Activated naive CD4-positive, alpha-beta T cell (primary cell): ENCODE measurements around the gene CHAF1B.

Experiments
- DNase-seq, 4 experiments: peaks; one replicate each; lab custom pipeline; 2025; lab: John Stamatoyannopoulos, UW

Gene CHAF1B

GRCh38 chr21:36428761-36429432 lies 43.7 kb downstream of the CHAF1B start:
- no peak for DNase-seq

DNA sequence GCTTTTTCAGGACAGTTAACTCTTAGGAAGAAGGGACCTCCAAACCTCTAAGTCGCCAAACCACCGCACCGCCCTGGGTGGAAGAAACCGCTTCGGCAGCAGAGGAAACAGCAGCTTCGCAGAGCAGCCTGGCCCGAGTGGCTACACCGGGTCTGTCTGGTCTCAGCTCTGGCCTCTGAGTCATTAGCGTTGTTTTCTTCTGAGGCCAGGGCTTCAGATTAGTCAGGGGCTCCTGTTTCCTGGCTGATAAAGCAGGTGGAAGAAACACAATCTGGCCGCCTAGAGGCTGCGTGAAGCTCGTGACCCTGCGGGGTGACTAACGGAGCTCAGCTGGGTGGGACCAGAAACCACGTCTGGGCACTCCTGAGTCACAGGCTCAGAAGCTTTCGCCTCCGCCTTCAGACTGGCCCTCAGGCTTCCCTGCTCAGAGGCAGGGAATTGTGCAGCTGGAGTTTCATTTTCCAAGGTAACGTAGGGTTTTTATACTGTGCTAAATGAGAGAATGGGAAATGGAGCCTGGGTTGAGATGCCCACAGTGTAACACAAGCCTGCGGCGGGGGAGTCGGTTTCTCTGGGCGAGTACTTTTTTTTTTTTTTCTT lies 44.9 kb downstream of the CHAF1B start:
- DNase-seq, result peak in 3 of 4 experiments; percentile 10 to 47 (median 46)

DNA sequence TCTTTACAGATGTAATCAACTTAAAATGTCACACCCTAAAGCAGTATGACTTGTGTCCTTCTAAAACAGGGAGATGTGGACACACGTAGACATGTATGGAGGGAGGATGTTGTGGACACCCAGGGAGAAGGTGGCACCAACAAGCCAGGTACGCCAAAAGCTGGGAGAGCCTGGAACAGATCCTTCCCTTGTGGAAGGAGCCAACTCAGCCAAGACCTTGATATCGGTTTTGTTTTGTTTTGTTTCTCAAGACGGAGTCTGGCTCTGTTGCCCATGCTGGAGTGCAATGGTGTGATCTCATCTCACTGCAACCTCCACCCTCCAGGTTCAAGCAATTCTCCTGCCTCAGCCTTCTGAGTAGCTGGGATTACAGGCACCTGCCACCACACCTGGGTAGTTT lies 45.6 kb downstream of the CHAF1B start:
- DNase-seq, result no peak

GRCh38 chr21:36431252-36431651 lies 46.1 kb downstream of the CHAF1B start:
- no peak for DNase-seq

- DNase-seq, result no peak
Observed at GRCh38 chr21:36433059-36433709, 48.0 kb downstream of the CHAF1B start.

GRCh38 chr21:36434144-36434543 lies 49.0 kb downstream of the CHAF1B start:
- no peak for DNase-seq

- DNase-seq, result no peak
Observed at GRCh38 chr21:36436829-36437744, 51.9 kb downstream of the CHAF1B start.

DNA sequence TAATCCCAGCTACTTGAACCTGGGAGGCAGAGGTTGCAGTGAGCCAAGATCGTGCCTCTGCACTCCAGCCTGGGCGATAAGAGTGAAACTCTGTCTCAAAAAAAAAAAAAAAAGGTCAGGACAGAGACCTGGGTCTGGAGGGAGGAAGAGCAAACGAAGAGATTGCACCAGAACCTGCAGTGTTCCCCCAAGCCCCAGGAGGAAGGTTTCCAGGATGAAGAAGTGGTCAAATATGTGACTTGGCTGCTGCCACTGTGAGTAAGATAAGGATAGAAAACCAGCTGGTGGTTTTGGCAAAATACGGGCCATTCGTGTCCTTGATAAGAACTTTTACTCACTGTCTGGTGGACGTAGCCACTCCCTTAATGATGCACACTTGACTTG lies 52.5 kb downstream of the CHAF1B start:
- no peak for DNase-seq

GRCh38 chr21:36441715-36442114 lies 56.5 kb downstream of the CHAF1B start:
- no peak for DNase-seq

- no peak for DNase-seq
Observed at GRCh38 chr21:36446301-36446700, 61.1 kb downstream of the CHAF1B start.

DNA sequence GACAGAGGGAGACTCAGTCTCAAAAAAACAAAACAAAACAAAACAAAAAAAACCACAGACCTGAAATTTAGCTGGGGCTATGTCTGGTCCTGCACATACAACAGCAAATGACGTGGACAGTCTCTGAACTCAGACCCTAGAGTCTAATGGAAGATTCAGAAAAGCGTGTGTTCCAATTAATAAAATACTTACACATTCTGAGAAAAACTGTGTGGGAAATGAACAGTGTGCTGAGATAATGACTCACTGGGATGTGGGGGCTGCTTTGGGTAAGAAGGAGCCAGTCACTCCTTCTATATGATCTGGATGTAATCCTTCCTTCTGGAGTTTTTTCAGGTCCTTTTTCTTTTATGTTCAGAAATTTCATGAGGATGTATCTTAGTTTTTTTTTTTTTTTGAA lies 65.3 kb downstream of the CHAF1B start:
- no peak for DNase-seq

DNA sequence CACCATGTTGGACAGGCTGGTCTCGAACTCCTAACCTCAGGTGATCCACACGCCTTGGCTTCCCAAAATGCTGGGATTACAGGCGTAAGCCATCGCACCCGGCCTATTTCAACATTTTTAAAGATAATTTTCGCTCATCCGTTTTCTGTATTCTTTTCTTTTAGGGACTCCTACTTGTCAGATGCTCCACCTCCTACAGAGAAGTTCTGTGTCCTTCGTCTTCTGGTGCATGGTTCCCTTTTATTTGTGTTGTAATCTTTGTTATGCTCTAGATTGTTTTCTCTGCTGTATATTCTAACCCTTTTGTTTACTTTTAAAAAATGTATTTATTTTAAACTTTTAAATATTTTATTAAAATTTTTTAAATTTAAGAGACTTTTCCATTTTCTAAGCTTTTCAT lies 66.3 kb downstream of the CHAF1B start:
- no peak for DNase-seq

DNA sequence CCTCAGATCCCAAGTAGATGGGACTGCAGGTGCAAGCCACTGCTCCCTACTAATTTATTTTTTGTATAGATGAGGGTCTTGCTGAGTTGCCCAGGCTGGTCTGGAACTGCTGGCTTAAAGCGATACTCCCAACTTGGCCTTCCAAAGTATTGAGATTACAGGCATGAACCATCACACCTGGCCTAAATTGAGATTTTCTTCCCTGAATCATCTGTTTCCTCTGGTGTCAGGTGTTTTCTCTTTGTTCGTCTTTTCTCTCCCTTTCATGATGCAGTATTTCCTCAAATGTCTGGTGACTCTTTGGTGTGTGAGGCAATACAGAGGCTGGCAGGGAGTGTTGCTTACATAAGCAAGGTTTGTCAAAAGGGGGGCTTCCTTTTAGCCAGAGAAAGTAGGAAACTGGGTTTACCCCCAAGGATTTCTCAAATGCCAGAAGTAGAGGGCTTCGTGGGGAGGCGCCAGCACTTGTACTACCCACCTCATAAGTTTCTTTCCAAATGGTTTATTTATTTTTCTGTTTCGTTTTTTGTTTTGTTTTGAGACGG lies 67.2 kb downstream of the CHAF1B start:
- no peak for DNase-seq

GRCh38 chr21:36454093-36454531 lies 68.9 kb downstream of the CHAF1B start:
- no peak for DNase-seq

DNA sequence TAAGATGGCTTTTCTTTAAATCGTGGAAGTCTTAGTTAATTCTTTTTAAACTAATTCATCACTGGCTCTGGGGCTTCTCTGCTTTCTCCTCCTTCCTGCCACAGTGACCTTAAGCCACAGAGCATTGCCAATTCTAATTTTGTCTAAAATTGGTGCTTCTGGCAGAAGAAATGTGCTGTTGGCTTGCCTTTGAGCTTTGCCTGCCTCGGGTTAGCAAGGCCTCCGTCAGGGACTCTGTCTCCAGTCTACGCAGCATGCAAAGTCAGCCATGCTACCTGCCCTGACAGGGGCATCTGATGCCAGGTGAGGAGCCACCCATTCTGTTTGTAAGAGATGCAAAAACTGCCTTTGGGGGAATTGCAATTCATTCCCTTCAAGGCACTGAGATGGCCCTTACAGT lies 69.5 kb downstream of the CHAF1B start:
- DNase-seq, result no peak

- no peak for DNase-seq
Observed at GRCh38 chr21:36456729-36457414, 71.7 kb downstream of the CHAF1B start.

DNA sequence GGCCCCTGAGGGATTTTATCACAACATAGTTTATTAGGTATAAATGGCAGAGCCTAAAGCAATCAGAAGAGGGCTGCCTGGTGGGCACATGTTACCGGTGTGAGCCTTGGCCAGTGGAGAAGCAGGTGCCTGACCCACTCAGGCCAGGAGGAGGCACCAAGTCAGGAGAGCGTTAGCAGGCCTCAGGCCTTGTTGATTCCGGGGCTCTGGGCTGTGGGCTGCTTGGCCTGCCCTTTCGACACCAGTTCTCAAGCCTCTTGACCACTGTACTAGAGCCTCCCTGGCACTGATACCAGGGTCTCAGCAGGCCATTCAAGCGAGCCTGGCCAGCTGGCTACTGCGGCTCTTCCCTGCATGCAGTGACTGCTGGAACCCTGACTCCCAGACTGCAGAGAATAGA lies 73.9 kb downstream of the CHAF1B start:
- DNase-seq, result no peak

GRCh38 chr21:36460866-36461265 lies 75.7 kb downstream of the CHAF1B start:
- no peak for DNase-seq

DNA sequence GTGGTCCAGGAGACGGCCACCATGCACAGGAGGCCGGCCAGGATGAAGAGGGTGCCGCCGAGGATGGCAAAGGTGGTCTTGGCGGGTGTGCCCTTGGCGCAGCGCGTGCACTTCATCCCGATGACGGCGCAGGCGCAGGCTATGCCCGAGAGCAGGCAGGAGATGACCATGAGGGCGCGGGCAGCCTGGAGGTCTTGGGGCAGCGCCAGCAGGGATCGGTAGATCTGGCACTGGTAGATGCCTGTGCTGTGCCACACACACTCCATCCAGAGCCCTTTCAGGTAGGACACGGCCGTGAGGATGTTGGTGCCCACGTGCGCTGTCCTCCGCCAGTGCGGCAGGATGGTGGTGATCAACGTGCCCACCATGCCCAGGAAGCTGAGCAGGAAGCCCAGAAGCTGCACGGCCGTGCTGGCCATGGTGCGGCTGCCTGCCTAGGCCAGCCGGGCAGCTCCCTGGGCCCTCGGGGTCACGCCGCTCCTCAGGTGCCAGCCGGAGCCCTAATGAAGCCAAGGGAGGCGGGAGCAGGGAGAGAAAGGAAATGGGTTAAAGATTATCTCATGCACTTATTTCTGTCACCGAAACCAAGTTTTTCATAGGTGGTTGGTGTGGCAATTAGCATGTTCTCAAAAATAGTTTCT lies 76.2 kb downstream of the CHAF1B start:
- DNase-seq, result no peak

DNA sequence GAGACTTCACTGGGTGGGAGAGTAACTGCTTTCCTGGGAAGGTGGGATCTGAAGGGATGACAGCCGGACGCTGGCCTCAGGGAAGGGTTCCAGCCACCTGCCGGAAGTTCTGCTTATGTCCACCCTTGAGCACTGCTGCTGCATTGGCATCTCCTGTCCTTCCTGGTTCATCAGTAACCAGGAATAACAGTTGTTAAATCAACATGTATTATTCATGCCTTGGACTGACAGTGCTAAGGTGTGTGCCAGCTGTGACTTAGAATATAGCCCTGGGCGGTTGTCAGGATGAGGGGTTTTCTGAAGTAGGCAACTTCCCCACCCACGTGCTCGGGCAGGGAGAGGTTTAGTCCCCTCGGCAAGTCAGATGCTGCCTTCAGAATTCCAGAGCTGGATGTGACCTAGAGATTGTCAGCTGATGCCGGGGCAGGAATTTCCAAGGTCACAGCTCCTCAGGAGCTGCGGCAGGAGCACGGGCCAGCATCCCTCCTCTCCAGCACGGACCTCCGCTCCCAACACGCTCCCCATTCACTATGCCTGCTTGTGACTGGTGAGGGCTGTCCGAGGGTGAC lies 76.8 kb downstream of the CHAF1B start:
- no peak for DNase-seq

DNA sequence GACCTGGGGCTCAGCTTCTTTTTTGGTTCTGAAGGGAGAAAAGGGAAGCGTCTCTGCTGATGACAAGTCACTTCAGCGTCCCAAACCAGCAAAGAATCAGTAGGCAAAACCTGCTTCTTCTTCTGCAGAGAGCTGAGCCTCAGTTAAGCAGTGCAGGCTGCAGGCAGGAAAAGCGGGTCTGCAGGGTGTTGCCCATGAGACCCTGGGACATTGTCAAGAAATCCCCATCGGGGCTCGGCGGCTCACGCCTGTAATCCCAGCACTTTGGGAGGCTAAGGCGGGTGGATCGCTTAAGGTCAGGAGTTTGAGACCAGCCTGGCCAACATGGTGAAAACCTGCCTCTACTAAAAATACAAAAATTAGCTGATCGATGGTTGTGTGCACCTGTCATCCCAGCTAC lies 78.0 kb downstream of the CHAF1B start:
- DNase-seq, result no peak
